Measurements from ENCODE around the gene FKBP5. TPM values are rescaled to one million over a fixed set of nuclear protein-coding genes. Genes with fewer than 3 reads are reported as not detected.

The FKBP5 gene
- total and polyA plus RNA-seq, 9 of the 15 experiments (the other 6 are each of a cell fraction or from before 2014, with no cell fraction given): 32.7 to 151 (median 75.0) TPM

GRCh38 chr6:35706468-35706867, 17.8 kb upstream of the FKBP5 start (continued):
- no peak for TF ChIP-seq BMI1 (IDR thresholded peaks at IDR 0.05; ENCODE audit: low read length)
- TF ChIP-seq U2AF2 (optimal IDR thresholded peaks at IDR 0.05; ENCODE audit: low read depth, low read length): no peak
- no peak for TF ChIP-seq STAT5A (IDR thresholded peaks at IDR 0.05; ENCODE audit: borderline replicate concordance, low read length)
- no peak for TF ChIP-seq ZNF583 (CRISPR knock-in tag; IDR thresholded peaks at IDR 0.05)
- TF ChIP-seq HDAC6 (IDR thresholded peaks at IDR 0.05; ENCODE audit: low read depth, low read length): no peak
- TF ChIP-seq PHF21A (IDR thresholded peaks at IDR 0.05; ENCODE audit: borderline replicate concordance, low read depth): no peak
- TF ChIP-seq ZNF511 (CRISPR knock-in tag; IDR thresholded peaks at IDR 0.05): no peak
- TF ChIP-seq CBX2 (IDR thresholded peaks at IDR 0.05; ENCODE audit: insufficient read depth, low read length, poor library complexity, severe bottlenecking): no peak
- no peak for TF ChIP-seq COPS2 (conservative IDR thresholded peaks at IDR 0.05)
- TF ChIP-seq FUS (optimal IDR thresholded peaks at IDR 0.05; ENCODE audit: low read depth, low read length): no peak
- TF ChIP-seq RERE (CRISPR knock-in tag; IDR thresholded peaks at IDR 0.05; ENCODE audit: borderline replicate concordance): no peak
- TF ChIP-seq ILK (tag; IDR thresholded peaks at IDR 0.05; ENCODE audit: borderline replicate concordance, low read depth): no peak
- no peak for TF ChIP-seq YY1 (IDR thresholded peaks at IDR 0.05; ENCODE audit: borderline replicate concordance in 1 of 3, control insufficient read depth in 1 of 3, extremely low read depth in 1 of 3, insufficient read depth in 3 of 3, insufficient read length in 1 of 3, insufficient replicate concordance in 2 of 3, low read depth in 1 of 3, low read length in 2 of 3)
- no peak for TF ChIP-seq ZNF639 (CRISPR knock-in tag; conservative IDR thresholded peaks at IDR 0.05 in 1 of 2, IDR thresholded peaks at IDR 0.05 in 1 of 2)
- TF ChIP-seq PHB (CRISPR knock-in tag; IDR thresholded peaks at IDR 0.05): no peak
- no peak for TF ChIP-seq ZNF282 (CRISPR knock-in tag; IDR thresholded peaks at IDR 0.05)
- no peak for TF ChIP-seq CSDE1 (IDR thresholded peaks at IDR 0.05)
- TF ChIP-seq KDM2B (CRISPR knock-in tag; IDR thresholded peaks at IDR 0.05): no peak
- TF ChIP-seq MITF (IDR thresholded peaks at IDR 0.05): no peak
